A549 (cell line): ENCODE results near the gene LOXL3. TPM values are rescaled to one million over a fixed set of nuclear protein-coding genes. Genes with fewer than 3 reads are reported as not detected.

Experiments used
- ATAC-seq, 2 experiments: fragments of 200-7000 bp in 1 of 2; fragments of >200 bp in 1 of 2; cut with Nextera tagmentation in 1 of 2; cut with Tn5 transposase in 1 of 2; 3 replicates each; pipeline versions ENCODE4 v1.8.0 to v1.9.1; 2018 to 2020; ENCODE audit warnings: mild to moderate bottlenecking in 1 of 2, moderate library complexity in 1 of 2
- CTCF ChIA-PET: fragments of 300-600 bp; sonication (Branson Sonifier 250); formaldehyde crosslinking; extraction: SDS; loops from one replicate; lab custom pipeline; 2021; ENCODE audit warnings: antibody characterized with exemption, inconsistent platforms; lab: Yijun Ruan, JAX
- POLR2A ChIA-PET: fragments of 350-600 bp; formaldehyde crosslinking; extraction: SDS; loops from one replicate; lab custom pipeline; 2021; ENCODE audit warnings: antibody characterized with exemption, inconsistent platforms; lab: Yijun Ruan, JAX
- DNase-seq, 2 experiments: peaks; one replicate each; pipeline versions ENCODE4 v3.0.0 to v3.0.0-alpha.2; 2011 to 2016; ENCODE audit warnings: low read depth in 1 of 2, low spot score in 1 of 2
- FAIRE-seq: peaks from 2 replicates; lab custom pipeline; 2011; peaks lifted over from hg19 to GRCh38; lab: Jason Lieb, UNC
- H3K27ac ChIP-seq, 2 experiments: fragments of >200 bp; sonication (Bioruptor Twin); formaldehyde crosslinking; 3 replicates each; pipeline ENCODE4 v1.5.1; 2016 to 2017
- H3K4me1 ChIP-seq: fragments of >200 bp; sonication (Bioruptor Twin); formaldehyde crosslinking; 3 replicates; pipeline ENCODE4 v1.6.1; 2016
- H3K4me2 ChIP-seq: fragments of >200 bp; sonication (Bioruptor Twin); formaldehyde crosslinking; 3 replicates; pipeline ENCODE4 v1.6.1; 2016
- H3K4me3 ChIP-seq: fragments of >200 bp; sonication (Bioruptor Twin); formaldehyde crosslinking; 3 replicates; pipeline ENCODE4 v1.5.1; 2016
- H3K9me3 ChIP-seq: fragments of >200 bp; sonication (Bioruptor Twin); formaldehyde crosslinking; 3 replicates; pipeline ENCODE4 v1.6.1; 2016
- ATOH8 ChIP-seq: fragments of 250-450 bp; sonication (Bioruptor Pico); IDR thresholded peaks from 2 replicates; pipeline ENCODE4 v1.5.0; 2020; ENCODE audit warnings: low read depth, mild to moderate bottlenecking, moderate library complexity
- CEBPB ChIP-seq, 2 experiments: fragments of >200 bp in 1 of 2; sonication (Bioruptor Twin) in 1 of 2; formaldehyde crosslinking in 1 of 2; IDR thresholded peaks; 2 replicates each; pipeline ENCODE4 v1.6.1; 2012 to 2016
- CHD4 ChIP-seq: fragments of 200-600 bp; sonication (generic); IDR thresholded peaks from 2 replicates; pipeline ENCODE4 v1.6.1; 2016; ENCODE audit warnings: antibody characterized with exemption, mild to moderate bottlenecking, borderline replicate concordance
- EHMT2 ChIP-seq: fragments of 200-600 bp; sonication (generic); IDR thresholded peaks from 2 replicates; pipeline ENCODE4 v1.6.1; 2016; ENCODE audit warnings: antibody characterized with exemption, low read depth, mild to moderate bottlenecking, moderate library complexity
- ELK1 ChIP-seq: fragments of 150-350 bp; IDR thresholded peaks from 2 replicates; pipeline ENCODE4 v1.6.1; 2014; ENCODE audit warnings: low read depth, mild to moderate bottlenecking, low read length
- EP300 ChIP-seq, 2 experiments: fragments of >200 bp; sonication (Bioruptor Twin); formaldehyde crosslinking; IDR thresholded peaks; 2 replicates in 1 of 2; 3 replicates in 1 of 2; pipeline ENCODE4 v1.6.1; 2016 to 2017
- ESRRA ChIP-seq: fragments of 150-350 bp; IDR thresholded peaks from 2 replicates; pipeline ENCODE4 v1.6.1; 2014; ENCODE audit warnings: mild to moderate bottlenecking, low read length, borderline replicate concordance
- FOSB ChIP-seq: fragments of 250-450 bp; sonication (Bioruptor Pico); IDR thresholded peaks from 2 replicates; pipeline ENCODE4 v1.5.0; 2020; ENCODE audit warnings: mild to moderate bottlenecking, moderate library complexity
- FOXS1 ChIP-seq: fragments of 250-450 bp; sonication (Bioruptor Pico); IDR thresholded peaks from 2 replicates; pipeline ENCODE4 v1.5.0; 2020; ENCODE audit warnings: mild to moderate bottlenecking, moderate library complexity
- HDAC2 ChIP-seq: fragments of 200-600 bp; sonication (generic); IDR thresholded peaks from 2 replicates; pipeline ENCODE4 v1.6.1; 2016
- HEYL ChIP-seq: fragments of 250-450 bp; sonication (Bioruptor Pico); IDR thresholded peaks from 2 replicates; pipeline ENCODE4 v1.8.0; 2021; ENCODE audit warnings: mild to moderate bottlenecking, moderate library complexity
- HMGXB4 ChIP-seq: fragments of 250-450 bp; sonication (Bioruptor Pico); IDR thresholded peaks from 2 replicates; pipeline ENCODE4 v1.5.0; 2021; ENCODE audit warnings: mild to moderate bottlenecking, moderate library complexity, borderline replicate concordance
- HOXA7 ChIP-seq: fragments of 250-450 bp; sonication (Bioruptor Pico); IDR thresholded peaks from 2 replicates; pipeline ENCODE4 v1.5.0; 2020; ENCODE audit warnings: mild to moderate bottlenecking, moderate library complexity
- HOXB5 ChIP-seq: fragments of 250-450 bp; sonication (Bioruptor Pico); IDR thresholded peaks from 2 replicates; pipeline ENCODE4 v1.5.0; 2020; ENCODE audit warnings: mild to moderate bottlenecking, moderate library complexity
- JUN ChIP-seq, 2 experiments: fragments of >200 bp; sonication (Bioruptor Twin); formaldehyde crosslinking; IDR thresholded peaks; 2 replicates in 1 of 2; 3 replicates in 1 of 2; pipeline ENCODE4 v1.6.1; 2016 to 2017
- KDM1A ChIP-seq: fragments of 200-600 bp; sonication (generic); IDR thresholded peaks from 2 replicates; pipeline ENCODE4 v1.6.1; 2016; ENCODE audit warnings: low read depth, mild to moderate bottlenecking
- MAFK ChIP-seq: fragments of 450-650 bp; IDR thresholded peaks from 2 replicates; pipeline ENCODE4 v1.6.1; 2014; ENCODE audit not compliant: partially characterized antibody
- MAX ChIP-seq: IDR thresholded peaks from 2 replicates; pipeline ENCODE4 v1.6.1; 2012
- MAZ ChIP-seq: fragments of 150-350 bp; IDR thresholded peaks from 2 replicates; pipeline ENCODE4 v1.6.1; 2014; ENCODE audit warnings: antibody characterized with exemption, low read depth, low read length, borderline replicate concordance
- MYC ChIP-seq: IDR thresholded peaks from 2 replicates; pipeline ENCODE4 v1.6.1; 2012; ENCODE audit warnings: mild to moderate bottlenecking, inconsistent platforms, low read length, improper control_type of control experiment, borderline replicate concordance
- NFE2L2 ChIP-seq: fragments of 150-350 bp; conservative IDR thresholded peaks from 2 replicates; pipeline ENCODE4 v1.6.1; 2014; ENCODE audit warnings: low read length
- PBX3 ChIP-seq: IDR thresholded peaks from 2 replicates; pipeline ENCODE4 v1.6.1; 2012
- PHF8 ChIP-seq: fragments of 200-600 bp; sonication (generic); IDR thresholded peaks from 2 replicates; pipeline ENCODE4 v1.6.1; 2016; ENCODE audit warnings: low read depth, mild to moderate bottlenecking, antibody characterized with exemption, moderate library complexity, borderline replicate concordance
- RARB ChIP-seq: fragments of 250-450 bp; sonication (Bioruptor Pico); IDR thresholded peaks from 2 replicates; pipeline ENCODE4 v1.8.0; 2021; ENCODE audit warnings: mild to moderate bottlenecking, moderate library complexity
- RFX5 ChIP-seq: fragments of 450-650 bp; IDR thresholded peaks from 2 replicates; pipeline ENCODE4 v1.7.1; 2014; ENCODE audit warnings: antibody characterized with exemption, mild to moderate bottlenecking, moderate library complexity
- SMC3 ChIP-seq: fragments of >200 bp; sonication (Bioruptor Twin); formaldehyde crosslinking; IDR thresholded peaks from 3 replicates; pipeline ENCODE4 v1.6.1; 2018; ENCODE audit warnings: inconsistent platforms
- SREBF2 ChIP-seq: fragments of 450-650 bp; IDR thresholded peaks from 2 replicates; pipeline ENCODE4 v1.6.1; 2014; ENCODE audit warnings: mild to moderate bottlenecking, moderate library complexity
- TFCP2L1 ChIP-seq: fragments of 250-450 bp; sonication (Bioruptor Pico); IDR thresholded peaks from 2 replicates; pipeline ENCODE4 v1.5.0; 2021; ENCODE audit warnings: mild to moderate bottlenecking
- USF2 ChIP-seq: fragments of 450-650 bp; IDR thresholded peaks from 2 replicates; pipeline ENCODE4 v1.6.1; 2014; ENCODE audit warnings: antibody characterized with exemption
- ZC3H11A ChIP-seq: fragments of 450-650 bp; IDR thresholded peaks from 2 replicates; pipeline ENCODE4 v1.6.1; 2014; ENCODE audit warnings: antibody characterized with exemption, mild to moderate bottlenecking
- ZNF302 ChIP-seq: fragments of 250-450 bp; sonication (Bioruptor Pico); IDR thresholded peaks from 2 replicates; pipeline ENCODE4 v1.9.0; 2021; ENCODE audit warnings: inconsistent platforms, mild to moderate bottlenecking, moderate library complexity
- WGBS: methylation state at CpG from one replicate; pipeline ENCODE4 v1.1.6; 2017; ENCODE audit errors: missing lambda C conversion rate; 5-methylcytosine and 5-hydroxymethylcytosine counted together
- polyA plus RNA-seq, 4 experiments: library from polyadenylated mRNA; depleted of rRNA in 3 of 4; stranded (reverse); fragments of >200 nt; fragmentation: RNase III in 1 of 4; extraction: RNeasy Plus Mini Kit Qiagen cat#74134 plus additional on column Dnase treatment in 1 of 4; gene quantifications; 2 replicates in 3 of 4; 3 replicates in 1 of 4; pipeline ENCODE4 v1.2.3, GENCODE V29; 2011 to 2017

LOXL3 gene
- polyA plus RNA-seq, 2 of the 4 experiments (the other 2 are of a cell fraction): 0.27 to 0.30 TPM

GRCh38 chr2:74556159-74556558 lies 2.4 kb upstream of the LOXL3 start:
- DNase-seq: no peak
- ATAC-seq: no peak
- TF ChIP-seq ZNF302 (CRISPR knock-in tag) (no peak), FOXS1 (CRISPR knock-in tag) (no peak), ELK1 (no peak), USF2 (no peak), PHF8 (no peak), EHMT2 (no peak), MAZ (no peak), RARB (CRISPR knock-in tag) (no peak), TFCP2L1 (no peak), ZC3H11A (no peak), RFX5 (no peak), FOSB (no peak), CEBPB (IDR thresholded peaks at IDR 0.05) (no peak), NFE2L2 (no peak), SMC3 (no peak), JUN (IDR thresholded peaks at IDR 0.05) (no peak), HOXB5 (CRISPR knock-in tag) (no peak), MAFK (no peak), SREBF2 (no peak)
- 90% methylated on average over 14 of the region's 14 CpGs for WGBS
- Histone ChIP-seq H3K4me2 (no peak overlapping the region), H3K4me1 (peaks cover 6% of the 10 kb centered on the region; the same call in 2 of the 3 replicates), H3K27ac (no peak overlapping the region), H3K4me3 (no peak overlapping the region), H3K9me3 (no peaks in the 10 kb centered on the region)
- ChIA-PET CTCF (interaction anchor here (1.1 to 8.6 kb wide), 4 partner anchors 11 to 31 kb away, joined by 4 to 63 read pairs (median 12); no protein-coding TSS in a partner anchor), POLR2A (no interaction called here)
- no peak for FAIRE-seq

- WGBS: 94% methylated on average over 16 of the region's 17 CpGs
- CTCF ChIA-PET: interaction anchor here (1.1 to 8.6 kb wide), 4 partner anchors 11 to 32 kb away, joined by 4 to 63 read pairs (median 12); no protein-coding TSS in a partner anchor
- Histone ChIP-seq H3K4me2 (no peak overlapping the region), H3K9me3 (no peaks in the 10 kb centered on the region), H3K4me1 (peaks cover 6% of the 10 kb centered on the region; the same call in 2 of the 3 replicates), H3K27ac (no peak overlapping the region), H3K4me3 (no peak overlapping the region)
- DNase-seq (no peak), FAIRE-seq (no peak), ATAC-seq (no peak)
- POLR2A ChIA-PET: interaction anchor here (0.6 kb wide), 1 partner anchor 60 kb away, joined by 3 read pairs; no protein-coding TSS in a partner anchor
- TF ChIP-seq CHD4 (no peak), HMGXB4 (CRISPR knock-in tag) (no peak), HEYL (CRISPR knock-in tag) (no peak), FOSB (no peak), EP300 (IDR thresholded peaks at IDR 0.05) (no peak), MAZ (no peak), HOXA7 (CRISPR knock-in tag) (no peak), KDM1A (no peak), PBX3 (no peak), HDAC2 (no peak), MAX (no peak), MYC (no peak), SREBF2 (no peak), ATOH8 (CRISPR knock-in tag) (no peak), ESRRA (no peak)
Observed at GRCh38 chr2:74555610-74556103, 1.9 kb upstream of the LOXL3 start.
